ENCODE measurements around the gene PKN1. TPM values are rescaled to one million over a fixed set of nuclear protein-coding genes. Genes with fewer than 3 reads are reported as not detected.

The PKN1 gene
- total and polyA plus RNA-seq, 9 of the 15 experiments (the other 6 are each of a cell fraction or from before 2014, with no cell fraction given): 0.30 to 228 (median 77.5) TPM

GRCh38 chr19:14517840-14518505 is 84.9 kb downstream of the PKN1 start, which contains the start of gene DNAJB1 (continued):
- TF ChIP-seq HSF4 (CRISPR knock-in tag; IDR thresholded peaks at IDR 0.05; ENCODE audit: borderline replicate concordance): no peak
- peak; percentile 13 for TF ChIP-seq CTBP1 (IDR thresholded peaks at IDR 0.05; ENCODE audit: borderline replicate concordance)
- no peak for TF ChIP-seq HINFP (tag; conservative IDR thresholded peaks at IDR 0.05; ENCODE audit: low read depth)
- TF ChIP-seq CLOCK (CRISPR knock-in tag; IDR thresholded peaks at IDR 0.05; ENCODE audit: borderline replicate concordance): no peak
- peak in 1 of 2 experiments; percentile 64; a peak in 1 of 4 replicates for TF ChIP-seq TEAD1 (CRISPR knock-in tag; IDR thresholded peaks at IDR 0.05)
- TF ChIP-seq NONO (IDR thresholded peaks at IDR 0.05; ENCODE audit: low read depth in 2 of 2, low read length in 1 of 2): peak; percentile 9 to 93; a peak in 3 of 4 replicates
- TF ChIP-seq TGIF2 (CRISPR knock-in tag; IDR thresholded peaks at IDR 0.05): peak; percentile 96; the same call in 1 of the 2 replicates
- TF ChIP-seq NFXL1 (CRISPR knock-in tag; IDR thresholded peaks at IDR 0.05): no peak
- TF ChIP-seq IRF2 (CRISPR knock-in tag; IDR thresholded peaks at IDR 0.05): no peak; the same call in 1 of the 2 replicates
- TF ChIP-seq CGGBP1 (CRISPR knock-in tag; IDR thresholded peaks at IDR 0.05): peak; percentile 80; the same call in 1 of the 2 replicates
- TF ChIP-seq THAP12 (CRISPR knock-in tag; IDR thresholded peaks at IDR 0.05): peak; percentile 81; the same call in 1 of the 2 replicates
- TF ChIP-seq POLR2G (IDR thresholded peaks at IDR 0.05; ENCODE audit: low read depth, low read length): peak; percentile 93
- no peak for TF ChIP-seq TCF15 (CRISPR knock-in tag; IDR thresholded peaks at IDR 0.05)
- TF ChIP-seq ZNF121 (CRISPR knock-in tag; conservative IDR thresholded peaks at IDR 0.05): no peak
- TF ChIP-seq OTX1 (CRISPR knock-in tag; IDR thresholded peaks at IDR 0.05): 0 out of 2 replicates have a peak, but pooled peaks have one; percentile 56
- peak; percentile 67 for TF ChIP-seq NELFE (IDR thresholded peaks at IDR 0.05; ENCODE audit: insufficient read depth, insufficient read length)
- TF ChIP-seq TCF3 (CRISPR knock-in tag; IDR thresholded peaks at IDR 0.05): no peak
- TF ChIP-seq FOXJ2 (tag; IDR thresholded peaks at IDR 0.05): no peak
